Stimulated activated CD8-positive, alpha-beta memory T cell treated with anti-CD3 and anti-CD28 coated beads, Interleukin-7, amount 100 ng/mL, for 1 hour (primary cell): Measurements from ENCODE around the gene RBM38.

Experiments used
- DNase-seq, 2 donors: peaks; one replicate each; pipeline ENCODE4 v3.0.0-alpha.2; 2020; ENCODE audit warnings: low read depth in 2 of 2

RBM38 gene

GRCh38 chr20:57455386-57455785 lies 64.2 kb downstream of the RBM38 start:
- no peak for DNase-seq

DNA sequence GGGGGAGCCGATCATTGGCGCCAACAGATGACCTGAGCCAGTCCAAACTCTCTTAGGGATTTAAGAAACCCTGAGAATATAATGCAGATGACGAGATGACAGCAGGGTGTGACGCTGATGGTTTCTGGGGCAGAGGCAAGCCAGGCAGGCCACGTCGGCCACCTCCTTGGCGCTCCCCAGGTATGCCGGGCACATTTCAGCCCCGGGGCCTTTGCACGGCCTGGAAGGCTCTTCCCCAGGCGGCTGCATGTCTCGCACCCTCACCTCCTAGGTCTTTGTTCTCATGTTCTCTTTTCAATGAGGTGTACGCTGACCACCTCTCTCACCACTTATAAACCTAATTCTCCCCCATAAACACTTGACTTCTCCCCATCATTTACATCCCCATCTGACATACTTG lies 64.9 kb downstream of the RBM38 start:
- DNase-seq, result no peak

DNA sequence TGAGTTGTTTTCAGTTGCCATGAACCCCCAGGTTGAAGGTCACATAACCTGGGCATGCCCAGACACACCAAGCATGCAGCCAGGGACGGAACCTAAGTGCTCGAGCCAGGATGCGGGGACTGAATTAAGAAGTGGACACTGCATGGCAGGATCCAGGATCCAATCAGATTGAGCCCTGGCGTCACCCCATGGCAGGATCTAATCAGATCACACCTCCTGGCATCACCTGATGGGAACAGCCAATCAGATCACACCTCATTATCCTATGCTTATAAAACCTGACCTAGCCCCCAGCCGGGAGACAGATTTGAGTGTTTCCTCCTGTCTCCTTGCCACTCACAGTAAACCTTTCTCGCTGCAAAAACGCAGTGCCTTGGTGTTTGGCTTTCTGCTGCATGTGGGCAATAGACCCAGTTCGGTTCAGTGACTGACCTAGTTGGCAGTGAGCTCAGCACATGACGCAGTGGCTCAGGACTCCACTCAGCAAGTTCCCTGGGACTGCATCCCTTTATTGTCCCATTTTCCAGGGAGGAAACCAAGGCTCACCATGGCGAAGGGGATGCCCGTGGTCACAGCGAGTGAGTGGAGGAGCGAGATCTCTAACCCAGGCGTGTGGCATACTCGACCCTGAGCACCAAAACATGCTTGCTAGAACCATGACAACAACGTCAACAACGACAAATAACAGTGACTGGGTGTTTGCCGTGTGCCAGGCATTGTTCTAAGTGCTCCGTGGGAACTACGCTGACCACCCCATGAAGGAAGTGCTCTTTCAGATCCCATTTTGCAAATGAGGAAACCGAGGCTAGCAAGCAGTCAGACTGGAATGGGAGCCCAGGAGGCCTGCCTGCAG lies 66.3 kb downstream of the RBM38 start:
- no peak for DNase-seq

- DNase-seq, result no peak
Observed at GRCh38 chr20:57458400-57459160, 67.4 kb downstream of the RBM38 start.
